ENCODE results near the gene RCAN2.

RCAN2 gene

GRCh38 chr6:46199387-46199786 is 291.9 kb downstream of the RCAN2 start:
- no peak for TF ChIP-seq CTCF (IDR thresholded peaks at IDR 0.05; ENCODE audit: poor library complexity, severe bottlenecking)
- no peak overlapping the region for H3K4me3 ChIP-seq (ENCODE audit: severe bottlenecking)
- no peaks in the 10 kb centered on the region for H3K36me3 ChIP-seq (ENCODE audit: low read depth)
- 0 out of 3 replicates have a peak, but pooled peaks have one; percentile 14 for ATAC-seq (ENCODE audit: low read depth)
- no peak overlapping the region for H3K27ac ChIP-seq (ENCODE audit: poor library complexity, severe bottlenecking)
- no peak for DNase-seq (ENCODE audit: low spot score)
- no peaks in the 10 kb centered on the region for H3K4me1 ChIP-seq (ENCODE audit: insufficient read depth, poor library complexity, severe bottlenecking)
- H3K27me3 ChIP-seq (ENCODE audit: insufficient read depth, poor library complexity, severe bottlenecking) = no peaks in the 10 kb centered on the region
- no peaks in the 10 kb centered on the region for H3K9me3 ChIP-seq (ENCODE audit: severe bottlenecking)

- no peak overlapping the region for H3K4me3 ChIP-seq (ENCODE audit: severe bottlenecking)
- ATAC-seq (ENCODE audit: low read depth) = peak; percentile 84
- TF ChIP-seq CTCF (IDR thresholded peaks at IDR 0.05; ENCODE audit: poor library complexity, severe bottlenecking) = no peak
- H3K27me3 ChIP-seq (ENCODE audit: insufficient read depth, poor library complexity, severe bottlenecking) = no peaks in the 10 kb centered on the region
- DNase-seq (ENCODE audit: low spot score) = no peak
- no peak overlapping the region for H3K27ac ChIP-seq (ENCODE audit: poor library complexity, severe bottlenecking)
- peaks cover 3% of the 10 kb centered on the region for H3K4me1 ChIP-seq (ENCODE audit: insufficient read depth, poor library complexity, severe bottlenecking)
- no peaks in the 10 kb centered on the region for H3K9me3 ChIP-seq (ENCODE audit: severe bottlenecking)
- no peaks in the 10 kb centered on the region for H3K36me3 ChIP-seq (ENCODE audit: low read depth)
These were observed 299.3 kb downstream of the RCAN2 start for GRCh38 chr6:46191961-46192360.

DNA sequence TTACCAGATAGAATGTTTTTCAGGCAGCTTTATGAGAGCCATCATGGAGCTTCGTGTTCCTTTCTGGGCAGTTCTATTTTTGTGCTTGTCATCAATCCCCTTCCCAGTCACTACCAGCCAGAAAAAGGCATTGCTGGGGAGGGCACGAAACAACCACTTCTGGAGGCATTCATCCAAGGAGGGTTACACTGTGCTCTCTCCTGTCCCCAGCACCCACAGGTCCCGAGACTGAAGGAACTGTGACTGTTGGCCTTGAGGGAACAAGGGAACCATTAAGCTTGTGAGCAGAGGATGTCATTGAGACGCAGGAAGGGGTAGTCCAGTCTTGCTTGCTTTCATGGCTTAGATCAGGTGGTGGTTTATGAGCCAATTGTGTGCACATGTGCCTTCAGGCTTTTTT is 300.4 kb downstream of the RCAN2 start:
- Histone ChIP-seq H3K4me1 (ENCODE audit: insufficient read depth, poor library complexity, severe bottlenecking) (peaks cover 3% of the 10 kb centered on the region), H3K36me3 (ENCODE audit: low read depth) (no peaks in the 10 kb centered on the region), H3K27ac (ENCODE audit: poor library complexity, severe bottlenecking) (no peak overlapping the region), H3K27me3 (ENCODE audit: insufficient read depth, poor library complexity, severe bottlenecking) (no peaks in the 10 kb centered on the region), H3K9me3 (ENCODE audit: severe bottlenecking) (no peaks in the 10 kb centered on the region), H3K4me3 (ENCODE audit: severe bottlenecking) (no peak overlapping the region)
- ATAC-seq (ENCODE audit: low read depth) (no peak), DNase-seq (ENCODE audit: low spot score) (no peak)
- no peak for TF ChIP-seq CTCF (IDR thresholded peaks at IDR 0.05; ENCODE audit: poor library complexity, severe bottlenecking)

DNA sequence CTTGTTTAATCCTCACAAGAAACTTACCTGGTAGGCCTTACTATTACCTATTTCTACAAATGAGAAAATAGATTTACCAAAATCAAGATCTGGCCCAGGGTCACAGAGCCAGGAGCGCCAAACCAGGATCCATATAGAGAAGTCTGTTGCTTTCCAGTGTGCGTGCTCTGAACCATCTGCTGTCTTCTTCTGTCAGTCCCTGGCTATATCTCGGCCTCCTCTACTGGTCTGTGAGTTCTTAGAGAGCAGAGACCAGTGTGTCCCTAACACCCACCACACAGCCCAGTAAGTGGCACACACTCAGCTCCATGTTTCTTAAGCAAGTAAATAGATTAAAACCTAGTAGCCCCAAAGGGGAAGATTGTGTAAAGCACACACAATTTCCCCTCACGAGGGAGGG is 301.5 kb downstream of the RCAN2 start:
- Histone ChIP-seq H3K27me3 (ENCODE audit: insufficient read depth, poor library complexity, severe bottlenecking) (no peaks in the 10 kb centered on the region), H3K36me3 (ENCODE audit: low read depth) (no peaks in the 10 kb centered on the region), H3K9me3 (ENCODE audit: severe bottlenecking) (no peaks in the 10 kb centered on the region), H3K27ac (ENCODE audit: poor library complexity, severe bottlenecking) (no peak overlapping the region), H3K4me3 (ENCODE audit: severe bottlenecking) (no peak overlapping the region), H3K4me1 (ENCODE audit: insufficient read depth, poor library complexity, severe bottlenecking) (peaks cover 3% of the 10 kb centered on the region)
- TF ChIP-seq CTCF (IDR thresholded peaks at IDR 0.05; ENCODE audit: poor library complexity, severe bottlenecking) = no peak
- ATAC-seq (ENCODE audit: low read depth) (no peak), DNase-seq (ENCODE audit: low spot score) (no peak)

GRCh38 chr6:46186583-46186982 is 304.7 kb downstream of the RCAN2 start:
- Histone ChIP-seq H3K4me1 (ENCODE audit: insufficient read depth, poor library complexity, severe bottlenecking) (peaks cover 13% of the 10 kb centered on the region), H3K36me3 (ENCODE audit: low read depth) (no peaks in the 10 kb centered on the region), H3K9me3 (ENCODE audit: severe bottlenecking) (no peaks in the 10 kb centered on the region), H3K27ac (ENCODE audit: poor library complexity, severe bottlenecking) (no peak overlapping the region), H3K4me3 (ENCODE audit: severe bottlenecking) (no peak overlapping the region), H3K27me3 (ENCODE audit: insufficient read depth, poor library complexity, severe bottlenecking) (no peaks in the 10 kb centered on the region)
- ATAC-seq (ENCODE audit: low read depth) = peak; percentile 52; the same call in 2 of the 3 replicates
- no peak for TF ChIP-seq CTCF (IDR thresholded peaks at IDR 0.05; ENCODE audit: poor library complexity, severe bottlenecking)
- DNase-seq (ENCODE audit: low spot score) = no peak

Measured in RWPE2 (cell line).